Trophoblast cell (in vitro differentiated cells and primary cell): ENCODE data around the gene TCP10L.

ENCODE experiments used
- DNase-seq, 2 donors: peaks; one replicate each; pipeline ENCODE4 v3.0.0-alpha.2; 2016
- H2AFZ ChIP-seq: 2 replicates; pipeline ENCODE4 v1.6.1; 2013; ENCODE audit warnings: low read length, moderate library complexity, mild to moderate bottlenecking; ENCODE audit not compliant: insufficient read depth, poor library complexity
- H2AK5ac ChIP-seq: 2 replicates; pipeline ENCODE4 v1.6.1; 2013; ENCODE audit warnings: mild to moderate bottlenecking, low read length
- H2BK120ac ChIP-seq: 2 replicates; pipeline ENCODE4 v1.6.1; 2013; ENCODE audit warnings: low read length, mild to moderate bottlenecking, moderate library complexity; ENCODE audit not compliant: insufficient read depth, poor library complexity
- H2BK12ac ChIP-seq: 2 replicates; pipeline ENCODE4 v1.6.1; 2013; ENCODE audit warnings: mild to moderate bottlenecking, low read length, moderate library complexity
- H2BK5ac ChIP-seq: 2 replicates; pipeline ENCODE4 v1.6.1; 2013; ENCODE audit warnings: low read length, low read depth, moderate library complexity, mild to moderate bottlenecking; ENCODE audit not compliant: poor library complexity
- H3K14ac ChIP-seq: 2 replicates; pipeline ENCODE4 v1.6.1; 2013; ENCODE audit warnings: mild to moderate bottlenecking, low read length
- H3K18ac ChIP-seq: 2 replicates; pipeline ENCODE4 v1.6.1; 2013; ENCODE audit warnings: mild to moderate bottlenecking, low read length
- H3K23ac ChIP-seq: 2 replicates; pipeline ENCODE4 v1.6.1; 2013; ENCODE audit warnings: low read length
- H3K27ac ChIP-seq: 2 replicates; pipeline ENCODE4 v1.5.1; 2013; ENCODE audit warnings: low read depth, mild to moderate bottlenecking, inconsistent platforms, low read length, moderate library complexity
- H3K27me3 ChIP-seq: 2 replicates; pipeline ENCODE4 v1.6.1; 2013; ENCODE audit warnings: inconsistent platforms, mild to moderate bottlenecking, low read length, moderate library complexity; ENCODE audit not compliant: insufficient read depth
- H3K36me3 ChIP-seq, 2 experiments: 1 replicate in 1 of 2; 2 replicates in 1 of 2; pipeline ENCODE4 v1.6.1; 2013; ENCODE audit warnings: low read length in 2 of 2, mild to moderate bottlenecking in 2 of 2, moderate library complexity in 1 of 2; ENCODE audit not compliant: insufficient read depth in 2 of 2, control insufficient read depth in 1 of 2
- H3K4ac ChIP-seq: 2 replicates; pipeline ENCODE4 v1.6.1; 2013; ENCODE audit warnings: low read depth, mild to moderate bottlenecking, low read length, moderate library complexity
- H3K4me1 ChIP-seq, 2 experiments: 1 replicate in 1 of 2; 2 replicates in 1 of 2; pipeline ENCODE4 v1.6.1; 2013; ENCODE audit warnings: low read length in 2 of 2, mild to moderate bottlenecking in 2 of 2, moderate library complexity in 1 of 2; ENCODE audit not compliant: insufficient read depth in 2 of 2, control insufficient read depth in 1 of 2
- H3K4me2 ChIP-seq: 2 replicates; pipeline ENCODE4 v1.6.1; 2013; ENCODE audit warnings: inconsistent platforms, mild to moderate bottlenecking, low read length, moderate library complexity
- H3K4me3 ChIP-seq: 2 replicates; pipeline ENCODE4 v1.5.1; 2013; ENCODE audit warnings: mild to moderate bottlenecking, low read depth, low read length, inconsistent platforms
- H3K79me1 ChIP-seq: one replicate; pipeline ENCODE4 v1.6.1; 2013; ENCODE audit warnings: low read length
- H3K79me2 ChIP-seq: 2 replicates; pipeline ENCODE4 v1.6.1; 2013; ENCODE audit warnings: low read length, mild to moderate bottlenecking; ENCODE audit not compliant: control insufficient read depth, insufficient read depth, poor library complexity
- H3K9ac ChIP-seq: 2 replicates; pipeline ENCODE4 v1.6.1; 2013; ENCODE audit warnings: mild to moderate bottlenecking, low read length
- H3K9me3 ChIP-seq: 2 replicates; pipeline ENCODE4 v1.6.1; 2013; ENCODE audit warnings: low read depth, mild to moderate bottlenecking, control low read depth, inconsistent platforms, low read length; ENCODE audit not compliant: insufficient read depth
- H4K12ac ChIP-seq: 2 replicates; pipeline ENCODE4 v1.6.1; 2013; ENCODE audit warnings: low read depth, mild to moderate bottlenecking, low read length, moderate library complexity
- H4K8ac ChIP-seq: 2 replicates; pipeline ENCODE4 v1.6.1; 2013; ENCODE audit warnings: low read depth, mild to moderate bottlenecking, low read length, moderate library complexity
- H4K91ac ChIP-seq: one replicate; pipeline ENCODE4 v1.6.1; 2013; ENCODE audit warnings: low read depth, mild to moderate bottlenecking, low read length, moderate library complexity
- whole genome bisulfite sequencing: extraction: QIAGEN DNeasy Blood & Tissue Kit; methylation state at CpG from one replicate; pipeline ENCODE4 v1.1.7; 2013; ENCODE audit warnings: missing lambda C conversion rate; ENCODE audit not compliant: insufficient read length, insufficient coverage; ENCODE audit errors: extremely low coverage; 5-methylcytosine and 5-hydroxymethylcytosine counted together

TCP10L gene

GRCh38 chr21:32538147-32538792 is 47.1 kb downstream of the TCP10L start:
- WGBS: no CpG with 5 or more reads among the region's 11 CpGs
- no peak overlapping the region for H4K8ac ChIP-seq
- no peak overlapping the region for H3K23ac ChIP-seq
- no peaks in the 10 kb centered on the region for H3K27me3 ChIP-seq
- no peaks in the 10 kb centered on the region for H3K36me3 ChIP-seq
- no peak overlapping the region for H3K9ac ChIP-seq
- H2AFZ ChIP-seq: no peak overlapping the region
- no peak overlapping the region for H4K91ac ChIP-seq
- H2BK5ac ChIP-seq: no peak overlapping the region
- no peak overlapping the region for H2BK120ac ChIP-seq
- no peak overlapping the region for H2BK12ac ChIP-seq
- peaks cover 2% of the 10 kb centered on the region for H3K9me3 ChIP-seq
- no peaks in the 10 kb centered on the region for H3K79me2 ChIP-seq
- no peak for DNase-seq
- no peak overlapping the region for H3K14ac ChIP-seq
- no peak overlapping the region for H3K4me3 ChIP-seq
- H3K18ac ChIP-seq: no peak overlapping the region
- H3K27ac ChIP-seq: no peak overlapping the region
- H3K4ac ChIP-seq: no peak overlapping the region
- H3K79me1 ChIP-seq: no peaks in the 10 kb centered on the region
- H3K4me1 ChIP-seq: no peaks in the 10 kb centered on the region
- H2AK5ac ChIP-seq: no peak overlapping the region
- H4K12ac ChIP-seq: no peak overlapping the region
- H3K4me2 ChIP-seq: no peak overlapping the region

- WGBS: no CpG with 5 or more reads among the region's 3 CpGs
- H4K91ac ChIP-seq: no peak overlapping the region
- no peak overlapping the region for H3K4me3 ChIP-seq
Measured at GRCh38 chr21:32537569-32537881, 47.8 kb downstream of the TCP10L start.

DNA sequence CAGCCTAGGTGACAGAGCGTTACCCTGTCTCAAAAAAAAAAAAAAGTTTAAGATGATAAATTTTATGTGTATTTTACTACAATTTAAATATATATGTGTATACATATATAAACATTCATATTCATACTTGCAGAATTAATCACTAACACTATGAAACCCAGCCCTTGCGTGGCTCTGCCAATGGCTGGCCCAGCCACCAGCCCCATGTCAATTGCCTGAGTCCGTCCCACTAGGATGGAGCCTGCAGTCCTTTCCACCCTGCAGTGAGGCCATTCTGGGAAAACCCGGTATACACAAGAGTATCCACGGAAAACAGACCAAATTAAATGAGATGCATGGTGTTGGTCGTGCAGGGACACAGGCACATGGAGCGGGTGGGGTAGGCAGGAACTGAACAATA is 49.7 kb downstream of the TCP10L start:
- H2AFZ ChIP-seq: no peak overlapping the region
- no peak overlapping the region for H3K4ac ChIP-seq
- no CpG with 5 or more reads among the region's 7 CpGs for WGBS
- H4K91ac ChIP-seq: no peak overlapping the region
- no peaks in the 10 kb centered on the region for H3K4me1 ChIP-seq
- no peak overlapping the region for H2BK5ac ChIP-seq
- no peak overlapping the region for H3K27ac ChIP-seq
- no peaks in the 10 kb centered on the region for H3K79me1 ChIP-seq
- no peak overlapping the region for H3K23ac ChIP-seq
- no peak overlapping the region for H3K18ac ChIP-seq
- no peak for DNase-seq
- H3K27me3 ChIP-seq: no peaks in the 10 kb centered on the region
- no peak overlapping the region for H3K4me2 ChIP-seq
- H3K14ac ChIP-seq: no peak overlapping the region
- no peak overlapping the region for H2AK5ac ChIP-seq
- H3K9ac ChIP-seq: no peak overlapping the region
- H2BK12ac ChIP-seq: no peak overlapping the region
- no peak overlapping the region for H4K12ac ChIP-seq
- H3K36me3 ChIP-seq: no peaks in the 10 kb centered on the region
- H3K79me2 ChIP-seq: no peaks in the 10 kb centered on the region
- H3K4me3 ChIP-seq: no peak overlapping the region
- no peak overlapping the region for H2BK120ac ChIP-seq
- no peak overlapping the region for H4K8ac ChIP-seq
- H3K9me3 ChIP-seq: peaks cover 5% of the 10 kb centered on the region

More at GRCh38 chr21:32537569-32537881, 47.8 kb downstream of the TCP10L start:
- no peak overlapping the region for H3K18ac ChIP-seq
- no peaks in the 10 kb centered on the region for H3K27me3 ChIP-seq
- no peak overlapping the region for H2BK120ac ChIP-seq
- H2AFZ ChIP-seq: no peak overlapping the region
- no peaks in the 10 kb centered on the region for H3K79me2 ChIP-seq
- no peaks in the 10 kb centered on the region for H3K79me1 ChIP-seq
- H3K14ac ChIP-seq: no peak overlapping the region
- H3K27ac ChIP-seq: no peak overlapping the region
- peaks cover 4% of the 10 kb centered on the region for H3K9me3 ChIP-seq
- no peak overlapping the region for H3K4ac ChIP-seq
- H4K8ac ChIP-seq: no peak overlapping the region
- no peak overlapping the region for H3K23ac ChIP-seq
- DNase-seq: no peak
- no peak overlapping the region for H2BK5ac ChIP-seq
- H3K9ac ChIP-seq: no peak overlapping the region
- H3K4me2 ChIP-seq: no peak overlapping the region
- H4K12ac ChIP-seq: no peak overlapping the region
- H3K4me1 ChIP-seq: no peaks in the 10 kb centered on the region
- H2BK12ac ChIP-seq: no peak overlapping the region
- H3K36me3 ChIP-seq: no peaks in the 10 kb centered on the region
- H2AK5ac ChIP-seq: no peak overlapping the region

DNA sequence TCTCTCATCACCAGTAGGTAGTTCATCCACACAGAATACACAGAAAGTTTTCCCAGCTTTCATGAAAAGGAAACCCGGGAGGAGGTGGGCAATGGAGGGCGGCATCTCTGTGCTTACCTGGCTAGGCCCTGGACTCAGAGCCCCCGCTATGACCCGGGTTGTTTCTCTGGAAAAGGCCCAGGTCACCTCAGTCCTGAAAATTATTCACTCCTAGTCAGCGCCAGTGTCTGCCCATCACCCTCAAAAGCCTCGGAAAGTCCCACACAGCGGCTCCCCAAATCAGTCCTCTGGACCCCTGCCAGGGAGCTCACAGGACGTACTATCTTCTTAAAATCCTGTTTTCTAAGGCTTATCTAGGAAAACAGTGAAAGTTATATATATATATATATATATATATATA is 51.2 kb downstream of the TCP10L start:
- Histone ChIP-seq H2BK120ac (no peak overlapping the region), H2BK12ac (no peak overlapping the region), H3K79me1 (no peaks in the 10 kb centered on the region), H3K14ac (no peak overlapping the region), H3K27ac (no peak overlapping the region), H3K23ac (no peak overlapping the region), H4K12ac (no peak overlapping the region), H3K4me3 (no peak overlapping the region), H3K4me1 (no peaks in the 10 kb centered on the region), H4K8ac (no peak overlapping the region), H3K27me3 (no peaks in the 10 kb centered on the region), H2AFZ (no peak overlapping the region), H3K79me2 (no peaks in the 10 kb centered on the region), H3K18ac (no peak overlapping the region), H3K9ac (no peak overlapping the region), H3K9me3 (peaks cover 12% of the 10 kb centered on the region), H2BK5ac (no peak overlapping the region), H4K91ac (no peak overlapping the region), H3K36me3 (no peaks in the 10 kb centered on the region), H3K4ac (no peak overlapping the region), H2AK5ac (no peak overlapping the region), H3K4me2 (no peak overlapping the region)
- no CpG with 5 or more reads among the region's 8 CpGs for WGBS
- DNase-seq: no peak
